ENCODE results near the gene CD99. TPM values are rescaled to one million over a fixed set of nuclear protein-coding genes. Genes with fewer than 3 reads are reported as not detected.

CD99 gene
- polyA plus RNA-seq, 1 of the 3 experiments (the other 2 are of a cell fraction) = 346 TPM

DNA sequence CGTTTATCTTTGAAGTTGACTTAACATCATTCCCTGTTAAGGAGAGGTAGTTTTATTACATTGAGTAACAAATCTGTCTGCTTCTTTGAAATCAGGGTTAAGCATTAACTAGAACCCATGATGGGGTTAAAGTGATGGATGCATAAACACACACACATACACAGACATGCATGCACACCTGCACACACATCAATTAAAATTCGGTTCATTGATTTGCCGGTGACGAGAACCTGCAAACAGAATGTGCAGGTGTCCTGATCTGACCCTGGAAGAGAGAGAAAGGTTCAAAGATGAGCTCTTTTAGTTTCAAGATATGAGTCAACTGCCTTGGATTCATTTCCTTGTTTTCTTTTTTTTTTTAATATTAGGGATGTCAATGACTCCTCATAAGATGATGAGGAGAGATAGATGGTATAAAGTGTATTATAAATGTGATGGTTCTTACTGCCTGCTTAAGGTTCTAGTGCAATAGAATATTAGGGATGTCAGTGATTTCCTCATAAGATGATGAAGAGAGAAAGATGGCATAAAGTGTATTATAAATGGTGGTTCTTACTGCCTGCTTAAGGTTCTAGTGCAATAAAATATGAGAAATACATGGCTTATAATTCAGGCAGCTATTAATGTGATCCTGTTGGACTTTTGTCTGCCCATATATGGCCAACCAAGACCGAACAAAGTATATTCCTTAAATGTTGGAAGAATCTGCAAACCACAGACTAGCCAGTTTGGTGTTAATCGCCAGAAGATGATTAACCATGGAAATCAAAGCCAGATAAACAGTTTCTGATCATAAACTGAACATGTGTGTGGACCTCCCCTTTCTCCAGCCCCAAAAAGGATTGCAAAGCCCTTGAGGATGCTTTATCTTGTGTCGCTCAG lies 14.1 kb upstream of the CD99 start (continued):
- TF ChIP-seq, protein P1, sequence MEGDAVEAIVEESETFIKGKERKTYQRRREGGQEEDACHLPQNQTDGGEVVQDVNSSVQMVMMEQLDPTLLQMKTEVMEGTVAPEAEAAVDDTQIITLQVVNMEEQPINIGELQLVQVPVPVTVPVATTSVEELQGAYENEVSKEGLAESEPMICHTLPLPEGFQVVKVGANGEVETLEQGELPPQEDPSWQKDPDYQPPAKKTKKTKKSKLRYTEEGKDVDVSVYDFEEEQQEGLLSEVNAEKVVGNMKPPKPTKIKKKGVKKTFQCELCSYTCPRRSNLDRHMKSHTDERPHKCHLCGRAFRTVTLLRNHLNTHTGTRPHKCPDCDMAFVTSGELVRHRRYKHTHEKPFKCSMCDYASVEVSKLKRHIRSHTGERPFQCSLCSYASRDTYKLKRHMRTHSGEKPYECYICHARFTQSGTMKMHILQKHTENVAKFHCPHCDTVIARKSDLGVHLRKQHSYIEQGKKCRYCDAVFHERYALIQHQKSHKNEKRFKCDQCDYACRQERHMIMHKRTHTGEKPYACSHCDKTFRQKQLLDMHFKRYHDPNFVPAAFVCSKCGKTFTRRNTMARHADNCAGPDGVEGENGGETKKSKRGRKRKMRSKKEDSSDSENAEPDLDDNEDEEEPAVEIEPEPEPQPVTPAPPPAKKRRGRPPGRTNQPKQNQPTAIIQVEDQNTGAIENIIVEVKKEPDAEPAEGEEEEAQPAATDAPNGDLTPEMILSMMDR (IDR thresholded peaks at IDR 0.05) = no peak
- TF ChIP-seq FOXJ3 (CRISPR knock-in tag; IDR thresholded peaks at IDR 0.05) (no peak), POLR2AphosphoS5 (IDR thresholded peaks at IDR 0.05; ENCODE audit: low read depth, low read length) (peak; percentile 53; the same call in 1 of the 2 replicates), RFX5 (IDR thresholded peaks at IDR 0.05; ENCODE audit: low read length) (no peak), JUND (IDR thresholded peaks at IDR 0.05) (peak; percentile 23; the same call in 1 of the 2 replicates), ELF1 (IDR thresholded peaks at IDR 0.05) (no peak), TAF1 (IDR thresholded peaks at IDR 0.05; ENCODE audit: borderline replicate concordance, low read depth, low read length) (no peak), EP300 (IDR thresholded peaks at IDR 0.05; ENCODE audit: borderline replicate concordance in 1 of 2, low read depth in 1 of 2, low read length in 1 of 2) (peak in 1 of 2 experiments; percentile 45; a peak in 1 of 4 replicates), SIN3A (IDR thresholded peaks at IDR 0.05; ENCODE audit: borderline replicate concordance, low read depth, low read length) (no peak)
- TF ChIP-seq, protein P2, sequence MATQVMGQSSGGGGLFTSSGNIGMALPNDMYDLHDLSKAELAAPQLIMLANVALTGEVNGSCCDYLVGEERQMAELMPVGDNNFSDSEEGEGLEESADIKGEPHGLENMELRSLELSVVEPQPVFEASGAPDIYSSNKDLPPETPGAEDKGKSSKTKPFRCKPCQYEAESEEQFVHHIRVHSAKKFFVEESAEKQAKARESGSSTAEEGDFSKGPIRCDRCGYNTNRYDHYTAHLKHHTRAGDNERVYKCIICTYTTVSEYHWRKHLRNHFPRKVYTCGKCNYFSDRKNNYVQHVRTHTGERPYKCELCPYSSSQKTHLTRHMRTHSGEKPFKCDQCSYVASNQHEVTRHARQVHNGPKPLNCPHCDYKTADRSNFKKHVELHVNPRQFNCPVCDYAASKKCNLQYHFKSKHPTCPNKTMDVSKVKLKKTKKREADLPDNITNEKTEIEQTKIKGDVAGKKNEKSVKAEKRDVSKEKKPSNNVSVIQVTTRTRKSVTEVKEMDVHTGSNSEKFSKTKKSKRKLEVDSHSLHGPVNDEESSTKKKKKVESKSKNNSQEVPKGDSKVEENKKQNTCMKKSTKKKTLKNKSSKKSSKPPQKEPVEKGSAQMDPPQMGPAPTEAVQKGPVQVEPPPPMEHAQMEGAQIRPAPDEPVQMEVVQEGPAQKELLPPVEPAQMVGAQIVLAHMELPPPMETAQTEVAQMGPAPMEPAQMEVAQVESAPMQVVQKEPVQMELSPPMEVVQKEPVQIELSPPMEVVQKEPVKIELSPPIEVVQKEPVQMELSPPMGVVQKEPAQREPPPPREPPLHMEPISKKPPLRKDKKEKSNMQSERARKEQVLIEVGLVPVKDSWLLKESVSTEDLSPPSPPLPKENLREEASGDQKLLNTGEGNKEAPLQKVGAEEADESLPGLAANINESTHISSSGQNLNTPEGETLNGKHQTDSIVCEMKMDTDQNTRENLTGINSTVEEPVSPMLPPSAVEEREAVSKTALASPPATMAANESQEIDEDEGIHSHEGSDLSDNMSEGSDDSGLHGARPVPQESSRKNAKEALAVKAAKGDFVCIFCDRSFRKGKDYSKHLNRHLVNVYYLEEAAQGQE (IDR thresholded peaks at IDR 0.05; ENCODE audit: low read depth, low read length) = no peak
- TF ChIP-seq, protein P3, sequence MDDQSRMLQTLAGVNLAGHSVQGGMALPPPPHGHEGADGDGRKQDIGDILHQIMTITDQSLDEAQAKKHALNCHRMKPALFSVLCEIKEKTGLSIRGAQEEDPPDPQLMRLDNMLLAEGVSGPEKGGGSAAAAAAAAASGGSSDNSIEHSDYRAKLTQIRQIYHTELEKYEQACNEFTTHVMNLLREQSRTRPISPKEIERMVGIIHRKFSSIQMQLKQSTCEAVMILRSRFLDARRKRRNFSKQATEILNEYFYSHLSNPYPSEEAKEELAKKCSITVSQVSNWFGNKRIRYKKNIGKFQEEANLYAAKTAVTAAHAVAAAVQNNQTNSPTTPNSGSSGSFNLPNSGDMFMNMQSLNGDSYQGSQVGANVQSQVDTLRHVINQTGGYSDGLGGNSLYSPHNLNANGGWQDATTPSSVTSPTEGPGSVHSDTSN (IDR thresholded peaks at IDR 0.05) = peak; percentile 63

DNA sequence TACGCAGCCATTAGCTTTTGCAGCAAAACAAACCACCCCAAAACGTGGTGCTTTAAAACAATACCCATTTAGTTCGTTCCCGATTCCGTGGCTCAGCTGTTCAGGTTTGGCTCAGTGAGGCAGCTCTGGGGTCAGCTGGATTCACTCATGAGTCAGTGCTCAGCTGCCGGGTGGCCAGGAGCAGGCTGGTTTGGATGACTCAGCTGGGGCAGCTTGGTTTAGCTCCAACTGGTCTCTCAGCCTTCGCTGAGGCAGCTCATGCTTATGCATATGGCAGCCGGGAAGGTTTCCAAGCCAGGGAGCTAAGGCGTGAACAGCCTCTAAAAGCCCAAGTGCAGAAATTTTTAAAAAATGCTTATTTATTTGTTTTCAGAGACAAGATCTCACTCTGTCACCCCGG lies 13.3 kb upstream of the CD99 start:
- Histone ChIP-seq H4K20me1 (ENCODE audit: insufficient read depth) (no peaks in the 10 kb centered on the region), H3K9ac (no peak overlapping the region), H2AFZ (ENCODE audit: low read depth) (no peak overlapping the region), H3K4me3 (ENCODE audit: low read depth in 2 of 2, low read length in 1 of 2) (peak overlapping the region in 1 of 2 experiments; percentile 49; a peak in 2 of 4 replicates), H3K4me2 (peak overlapping the region; percentile 78), H3K36me3 (replicated peaks in 1 of 2; ENCODE audit: control insufficient read depth in 1 of 2, insufficient read depth in 2 of 2, low read length in 1 of 2) (no peaks in the 10 kb centered on the region), H3K27ac (ENCODE audit: low read depth in 2 of 2, low read length in 1 of 2) (peak overlapping the region in 1 of 2 experiments; percentile 74; a peak in 2 of 4 replicates), H3K9me2 (no peaks in the 10 kb centered on the region), H3K79me2 (ENCODE audit: insufficient read depth) (no peaks in the 10 kb centered on the region), H3K4me1 (ENCODE audit: control insufficient read depth in 1 of 2, insufficient read depth in 2 of 2, low read depth in 1 of 2, low read length in 1 of 2) (peaks cover 0 to 5% of the 10 kb centered on the region in 2 experiments; a peak in 1 of 4 replicates), H3K27me3 (ENCODE audit: insufficient read depth) (peaks cover 10% of the 10 kb centered on the region; the same call in 1 of the 2 replicates), H3F3A (replicated peaks; ENCODE audit: insufficient read depth) (peaks cover 16% of the 10 kb centered on the region), H3K9me3 (no peaks in the 10 kb centered on the region)
- WGBS (ENCODE audit: low lambda C conversion rate) = 4% methylated on average over 9 of the region's 10 CpGs
- no peak for DNase-seq
- CTCF ChIA-PET = no interaction called here
- POLR2A ChIA-PET = no interaction called here
- TF ChIP-seq MXI1 (IDR thresholded peaks at IDR 0.05; ENCODE audit: low read depth, low read length) (no peak), TAF1 (IDR thresholded peaks at IDR 0.05; ENCODE audit: borderline replicate concordance, low read depth, low read length) (no peak), JUND (IDR thresholded peaks at IDR 0.05) (peak; percentile 94), GATA2 (CRISPR knock-in tag; IDR thresholded peaks at IDR 0.05) (no peak), CHD2 (IDR thresholded peaks at IDR 0.05; ENCODE audit: low read length, partially characterized antibody) (no peak), EZH2phosphoT487 (IDR thresholded peaks at IDR 0.05; ENCODE audit: borderline replicate concordance, low read depth) (no peak), TCF12 (IDR thresholded peaks at IDR 0.05) (peak; percentile 97)
- TF ChIP-seq, protein P2 (IDR thresholded peaks at IDR 0.05; ENCODE audit: low read depth, low read length) = 0 out of 2 replicates have a peak, but pooled peaks have one; percentile 51
- TF ChIP-seq, protein P4, sequence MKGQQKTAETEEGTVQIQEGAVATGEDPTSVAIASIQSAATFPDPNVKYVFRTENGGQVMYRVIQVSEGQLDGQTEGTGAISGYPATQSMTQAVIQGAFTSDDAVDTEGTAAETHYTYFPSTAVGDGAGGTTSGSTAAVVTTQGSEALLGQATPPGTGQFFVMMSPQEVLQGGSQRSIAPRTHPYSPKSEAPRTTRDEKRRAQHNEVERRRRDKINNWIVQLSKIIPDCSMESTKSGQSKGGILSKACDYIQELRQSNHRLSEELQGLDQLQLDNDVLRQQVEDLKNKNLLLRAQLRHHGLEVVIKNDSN (IDR thresholded peaks at IDR 0.05; ENCODE audit: borderline replicate concordance, low read depth) = no peak
